Keratinocyte (primary cell): ENCODE data around the gene CACNA1H. TPM values are rescaled to one million over a fixed set of nuclear protein-coding genes. Genes with fewer than 3 reads are reported as not detected.

Experiments
- DNase-seq: peaks from one replicate; pipeline ENCODE4 v3.0.0-alpha.2; 2011; ENCODE audit warnings: low read depth, missing footprints, low spot score
- FAIRE-seq: peaks from 2 replicates; lab custom pipeline; 2011; peaks lifted over from hg19 to GRCh38; lab: Jason Lieb, UNC
- H2AFZ ChIP-seq: 2 replicates; pipeline ENCODE4 v1.6.0; 2012; ENCODE audit warnings: low read length, control low read depth, inconsistent platforms; ENCODE audit not compliant: control insufficient read depth
- H3K27ac ChIP-seq: 2 replicates; pipeline ENCODE4 v1.5.1; 2011; ENCODE audit warnings: low read length; ENCODE audit not compliant: control insufficient read depth, insufficient read depth
- H3K27me3 ChIP-seq: 3 replicates; pipeline ENCODE4 v1.6.0; 2011; ENCODE audit warnings: low read length; ENCODE audit not compliant: control insufficient read depth, insufficient read depth; ENCODE audit errors: extremely low read depth
- H3K36me3 ChIP-seq, 2 experiments: 2 replicates in 1 of 2; 3 replicates in 1 of 2; pipeline ENCODE4 v1.5.1; 2011; ENCODE audit warnings: low read length in 2 of 2, mild to moderate bottlenecking in 1 of 2; ENCODE audit not compliant: control insufficient read depth in 2 of 2, insufficient read depth in 2 of 2; ENCODE audit errors: extremely low read depth in 1 of 2
- H3K4me1 ChIP-seq: 3 replicates; pipeline ENCODE4 v1.5.1; 2011; ENCODE audit warnings: low read length; ENCODE audit not compliant: control insufficient read depth, insufficient read depth; ENCODE audit errors: extremely low read depth
- H3K4me2 ChIP-seq: 3 replicates; pipeline ENCODE4 v1.6.0; 2011; ENCODE audit warnings: low read depth, low read length; ENCODE audit not compliant: control insufficient read depth, insufficient read depth; ENCODE audit errors: extremely low read depth
- H3K4me3 ChIP-seq, 3 experiments: fragments of 200-600 bp in 1 of 3; sonication (generic) in 1 of 3; 2 replicates in 2 of 3; 3 replicates in 1 of 3; pipeline ENCODE4 v1.5.1; 2011 to 2016; ENCODE audit warnings: low read length in 3 of 3, mild to moderate bottlenecking in 3 of 3, control low read depth in 2 of 3, inconsistent platforms in 1 of 3, low read depth in 1 of 3, mixed read lengths in 1 of 3, mixed run types in 1 of 3, moderate library complexity in 1 of 3; ENCODE audit not compliant: control insufficient read depth in 2 of 3, insufficient read depth in 2 of 3; ENCODE audit errors: extremely low read depth in 1 of 3
- H3K79me2 ChIP-seq: 2 replicates; pipeline ENCODE4 v1.6.0; 2012; ENCODE audit warnings: low read length; ENCODE audit not compliant: control insufficient read depth, insufficient read depth
- H3K9ac ChIP-seq: 3 replicates; pipeline ENCODE4 v1.6.0; 2011; ENCODE audit warnings: low read length; ENCODE audit not compliant: control insufficient read depth, insufficient read depth; ENCODE audit errors: extremely low read depth
- H3K9me1 ChIP-seq: 3 replicates; pipeline ENCODE4 v1.6.0; 2011; ENCODE audit warnings: low read length; ENCODE audit not compliant: control insufficient read depth, insufficient read depth; ENCODE audit errors: extremely low read depth
- H3K9me3 ChIP-seq: 2 replicates; pipeline ENCODE4 v1.5.1; 2012; ENCODE audit warnings: low read depth, low read length; ENCODE audit not compliant: control insufficient read depth
- H4K20me1 ChIP-seq: 3 replicates; pipeline ENCODE4 v1.6.0; 2011; ENCODE audit warnings: low read length; ENCODE audit not compliant: control insufficient read depth, insufficient read depth; ENCODE audit errors: extremely low read depth
- CTCF ChIP-seq, 3 experiments: IDR thresholded peaks in 1 of 3; conservative IDR thresholded peaks in 1 of 3; optimal IDR thresholded peaks in 1 of 3; 2 replicates in 2 of 3; 3 replicates in 1 of 3; pipeline versions ENCODE3 to v1.5.1; 2011; ENCODE audit warnings: low read length in 3 of 3, mild to moderate bottlenecking in 3 of 3, moderate library complexity in 2 of 3, control low read depth in 1 of 3, inconsistent platforms in 1 of 3; ENCODE audit not compliant: insufficient read depth in 2 of 3; ENCODE audit errors: extremely low read depth in 1 of 3
- EZH2 ChIP-seq: IDR thresholded peaks from one replicate; pipeline ENCODE4 v1.6.1; 2012; ENCODE audit warnings: inconsistent platforms, mild to moderate bottlenecking, low read length, moderate library complexity
- dilution Hi-C: fragments of 300-500 bp; cut with MboI; formaldehyde crosslinking; loops from one replicate; pipeline ENCODE4 v1.7.0; 2020; ENCODE audit warnings: low sequenced_read_pairs; ENCODE audit not compliant: extremely low pct_ligation_motif_present
- polyA plus RNA-seq, 5 experiments: library from polyadenylated mRNA; depleted of rRNA in 3 of 5; stranded (reverse) in 3 of 5; stranded (forward) in 1 of 5; unstranded in 1 of 5; fragments of >200 nt; gene quantifications; 1 replicate in 1 of 5; 2 replicates in 3 of 5; 3 replicates in 1 of 5; pipeline versions ENCODE4 v1.2.1 to v1.2.3, GENCODE V29; 2011 to 2012; ENCODE audit warnings: missing spikeins in 2 of 5, low read depth in 1 of 5, low replicate concordance in 1 of 5

CACNA1H gene
- polyA plus RNA-seq, 1 donor (not counting 4 experiments of a cell fraction or from before 2014, with no cell fraction given) = not detected

GRCh38 chr16:1126044-1126443 is 26.9 kb upstream of the CACNA1H start:
- Histone ChIP-seq H3K9me3 (no peaks in the 10 kb centered on the region), H3K79me2 (no peaks in the 10 kb centered on the region), H3K36me3 (no peaks in the 10 kb centered on the region), H2AFZ (no peak overlapping the region), H3K9me1 (no peaks in the 10 kb centered on the region), H3K27me3 (no peaks in the 10 kb centered on the region), H3K4me3 (no peak overlapping the region), H3K4me1 (no peaks in the 10 kb centered on the region), H3K27ac (no peak overlapping the region), H4K20me1 (no peaks in the 10 kb centered on the region), H3K9ac (no peak overlapping the region), H3K4me2 (no peak overlapping the region)
- DNase-seq (no peak), FAIRE-seq (no peak)
- dilution Hi-C loops = no loop called here
- TF ChIP-seq EZH2 (no peak), CTCF (optimal IDR thresholded peaks at IDR 0.05 in 1 of 3, IDR thresholded peaks at IDR 0.05 in 1 of 3, conservative IDR thresholded peaks at IDR 0.05 in 1 of 3; ENCODE audit: extremely low read depth in 1 of 3, insufficient read depth in 2 of 3, low read length in 3 of 3) (no peak)

DNA sequence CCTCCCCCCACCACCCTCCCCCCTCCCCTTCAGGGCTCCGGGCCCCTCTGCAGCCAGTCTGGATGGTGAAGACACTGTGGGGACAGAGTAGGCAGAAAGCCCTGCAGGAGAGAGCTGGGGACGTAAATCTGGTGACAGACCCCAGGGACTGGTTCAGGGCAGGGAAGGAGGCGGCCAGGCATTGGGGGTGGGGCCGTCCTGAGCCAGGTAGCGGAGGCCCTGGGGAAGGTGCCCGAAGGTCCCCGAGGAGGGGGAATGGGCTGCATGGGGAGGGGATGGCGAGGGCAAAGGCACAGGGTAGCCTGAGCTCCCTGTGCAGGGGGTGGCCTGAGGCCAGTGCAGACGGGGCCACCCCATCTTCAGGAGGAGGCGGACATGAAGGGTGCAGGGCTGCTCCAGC is 26.3 kb upstream of the CACNA1H start:
- Histone ChIP-seq H4K20me1 (no peaks in the 10 kb centered on the region), H3K9me1 (no peaks in the 10 kb centered on the region), H3K27ac (no peak overlapping the region), H3K9me3 (no peaks in the 10 kb centered on the region), H3K9ac (no peak overlapping the region), H2AFZ (no peak overlapping the region), H3K4me2 (no peak overlapping the region), H3K4me3 (no peak overlapping the region), H3K79me2 (no peaks in the 10 kb centered on the region), H3K36me3 (no peaks in the 10 kb centered on the region), H3K4me1 (no peaks in the 10 kb centered on the region), H3K27me3 (no peaks in the 10 kb centered on the region)
- TF ChIP-seq CTCF (optimal IDR thresholded peaks at IDR 0.05 in 1 of 3, IDR thresholded peaks at IDR 0.05 in 1 of 3, conservative IDR thresholded peaks at IDR 0.05 in 1 of 3; ENCODE audit: extremely low read depth in 1 of 3, insufficient read depth in 2 of 3, low read length in 3 of 3) = no peak
- no peak for TF ChIP-seq EZH2
- dilution Hi-C loops = no loop called here
- no peak for DNase-seq
- FAIRE-seq = no peak
